CD4-positive, alpha-beta T cell (primary cell): ENCODE results near the gene PTDSS2. TPM values are rescaled to one million over a fixed set of nuclear protein-coding genes. Genes with fewer than 3 reads are reported as not detected.

ENCODE experiments used
- ATAC-seq: fragments of 200-7000 bp; cut with Tn5 transposase; one replicate; pipeline ENCODE4 v1.10.0; 2022; ENCODE audit warnings: mild to moderate bottlenecking; ENCODE audit not compliant: poor library complexity
- CTCF ChIA-PET: fragments of 350-600 bp; sonication (Branson Sonifier 250); formaldehyde crosslinking; loops from one replicate; lab custom pipeline; 2021; ENCODE audit warnings: antibody characterized with exemption, inconsistent platforms; lab: Charles Lee
- POLR2A ChIA-PET: fragments of 350-600 bp; sonication (Branson Sonifier 250); formaldehyde crosslinking; loops from one replicate; lab custom pipeline; 2021; ENCODE audit warnings: antibody characterized with exemption, inconsistent platforms; lab: Charles Lee
- DNase-seq, 14 experiments: peaks; one replicate each; pipeline ENCODE4 v3.0.0-alpha.2; 2013 to 2020; ENCODE audit warnings: mixed read lengths in 2 of 14
- H3K27ac ChIP-seq, 2 donors: one replicate each; pipeline versions ENCODE4 v1.5.1 to v1.7.0; 2013; ENCODE audit warnings: low read length in 2 of 2, low read depth in 1 of 2, mild to moderate bottlenecking in 1 of 2
- H3K27me3 ChIP-seq, 2 experiments: 1 replicate in 1 of 2; 2 replicates in 1 of 2; pipeline versions ENCODE4 v1.6.1 to v1.7.0; 2013; ENCODE audit warnings: low read length in 2 of 2, control low read depth in 1 of 2, mild to moderate bottlenecking in 1 of 2, moderate library complexity in 1 of 2; ENCODE audit not compliant: insufficient read depth in 2 of 2, control insufficient read depth in 1 of 2
- H3K36me3 ChIP-seq: one replicate; pipeline ENCODE4 v1.6.1; 2013; ENCODE audit warnings: low read length, control low read depth; ENCODE audit not compliant: insufficient read depth
- H3K4me1 ChIP-seq: one replicate; pipeline ENCODE4 v1.6.1; 2013; ENCODE audit warnings: low read length, control low read depth; ENCODE audit not compliant: insufficient read depth
- H3K4me3 ChIP-seq: one replicate; pipeline ENCODE4 v1.5.1; 2013; ENCODE audit warnings: mild to moderate bottlenecking, low read length, moderate library complexity
- H3K9me3 ChIP-seq, 2 experiments: 1 replicate in 1 of 2; 2 replicates in 1 of 2; pipeline versions ENCODE4 v1.6.1 to v1.7.0; 2013; ENCODE audit warnings: low read length in 2 of 2, mild to moderate bottlenecking in 2 of 2, control low read depth in 1 of 2, moderate library complexity in 1 of 2; ENCODE audit not compliant: control insufficient read depth in 1 of 2, insufficient read depth in 1 of 2
- H3K27ac Mint-ChIP-seq: one replicate; pipeline ENCODE4 v1.8.0; 2020; ENCODE audit warnings: mixed read lengths
- H3K27me3 Mint-ChIP-seq: one replicate; pipeline ENCODE4 v1.8.0; 2021; ENCODE audit warnings: mixed read lengths
- H3K36me3 Mint-ChIP-seq: one replicate; pipeline ENCODE4 v1.8.0; 2021; ENCODE audit warnings: low read depth, mixed read lengths
- H3K4me1 Mint-ChIP-seq: one replicate; pipeline ENCODE4 v1.8.0; 2021; ENCODE audit warnings: low read depth, mixed read lengths
- H3K4me3 Mint-ChIP-seq: one replicate; pipeline ENCODE4 v1.8.0; 2020; ENCODE audit warnings: mild to moderate bottlenecking, mixed read lengths
- H3K9me3 Mint-ChIP-seq: one replicate; pipeline ENCODE4 v1.8.0; 2020; ENCODE audit warnings: mixed read lengths
- CTCF ChIP-seq: fragments of 200-600 bp; IDR thresholded peaks from one replicate; pipeline ENCODE4 v1.8.0; 2022; ENCODE audit warnings: antibody characterized with exemption, mild to moderate bottlenecking
- intact Hi-C, 2 experiments: fragments of 100-400 bp; cut with DNase I in 1 of 2; cut with micrococcal nuclease in 1 of 2; formaldehyde crosslinking; loops; one replicate each; pipeline versions ENCODE4 v1.15.1 to v1.9.0; 2023 to 2025; cut with DNase I, micrococcal nuclease
- total RNA-seq, 174 experiments: library from RNA in 2 of 174; stranded (reverse) in 2 of 174; gene quantifications; one replicate each; pipeline ENCODE4 v1.2.3 and lab custom pipeline; 2021 to 2026

PTDSS2 gene
- total RNA-seq, 2 experiments from 2014 or later = 15.2 to 18.4 TPM

- ATAC-seq (no peak), DNase-seq (no peak)
- CTCF ChIA-PET = interaction anchor here (1.0 to 3.3 kb wide), 3 partner anchors 9 to 35 kb away, joined by 7 to 16 read pairs (median 16); no protein-coding TSS in a partner anchor
- Mint-ChIP-seq H3K4me3 (peak overlapping the region; percentile 90), H3K36me3 (peaks cover 18% of the 10 kb centered on the region), H3K27me3 (no peaks in the 10 kb centered on the region), H3K4me1 (peaks cover 34% of the 10 kb centered on the region), H3K27ac (peak overlapping the region; percentile 87), H3K9me3 (no peaks in the 10 kb centered on the region)
- H3K27me3 ChIP-seq = no peaks in the 10 kb centered on the region
- POLR2A ChIA-PET = interaction anchor here (1.0 to 4.7 kb wide), 15 partner anchors 10 to 209 kb away, joined by 3 to 75 read pairs (median 7); partner anchors contain the start of genes ANO9, BET1L, PTDSS2 and RIC8A
- peaks cover 3% of the 10 kb centered on the region for H3K36me3 ChIP-seq
- no peaks in the 10 kb centered on the region for H3K9me3 ChIP-seq
- no peak for TF ChIP-seq CTCF
- H3K4me3 ChIP-seq = peak overlapping the region; percentile 96
- peak overlapping the region; percentile 55 to 75 for H3K27ac ChIP-seq
- peaks cover 40% of the 10 kb centered on the region for H3K4me1 ChIP-seq
- intact Hi-C loops = loop anchor here (1.0 to 10.0 kb wide), 3 partner anchors 25 to 51 kb away; partner anchors contain the start of gene B4GALNT4 (in 1 of the 2)
Observed at GRCh38 chr11:415640-416041, 34.4 kb upstream of the PTDSS2 start.

GRCh38 chr11:416051-416756 is 33.9 kb upstream of the PTDSS2 start:
- ATAC-seq = no peak
- intact Hi-C loops = loop anchor here in 1 of 2 experiments (2.0 to 10.0 kb wide), 2 partner anchors 25 to 51 kb away; partner anchors contain the start of gene B4GALNT4
- peak overlapping the region; percentile 90 for H3K4me3 Mint-ChIP-seq
- TF ChIP-seq CTCF = no peak
- H3K36me3 ChIP-seq = peaks cover 3% of the 10 kb centered on the region
- peak in 3 of 14 experiments; percentile 5 to 41 (median 22) for DNase-seq
- peak overlapping the region; percentile 87 for H3K27ac Mint-ChIP-seq
- peaks cover 45% of the 10 kb centered on the region for H3K4me1 ChIP-seq
- H3K4me3 ChIP-seq = peak overlapping the region; percentile 96
- H3K9me3 ChIP-seq = no peaks in the 10 kb centered on the region
- H3K27me3 ChIP-seq = no peaks in the 10 kb centered on the region
- peak overlapping the region; percentile 55 to 75 for H3K27ac ChIP-seq
- peaks cover 34% of the 10 kb centered on the region for H3K4me1 Mint-ChIP-seq
- no peaks in the 10 kb centered on the region for H3K9me3 Mint-ChIP-seq
- ChIA-PET CTCF (interaction anchor here (3.2 to 3.3 kb wide), 2 partner anchors 10 to 32 kb away, joined by 16 read pairs; no protein-coding TSS in a partner anchor), POLR2A (interaction anchor here (0.8 to 4.7 kb wide), 15 partner anchors 10 to 331 kb away, joined by 3 to 75 read pairs (median 4); partner anchors contain the start of genes ANO9, BET1L, PHRF1 and PTDSS2)
- H3K36me3 Mint-ChIP-seq = peaks cover 18% of the 10 kb centered on the region
- H3K27me3 Mint-ChIP-seq = no peaks in the 10 kb centered on the region

GRCh38 chr11:416757-417621 is 33.1 kb upstream of the PTDSS2 start:
- no peak for TF ChIP-seq CTCF
- Mint-ChIP-seq H3K36me3 (peaks cover 18% of the 10 kb centered on the region), H3K9me3 (no peaks in the 10 kb centered on the region), H3K27ac (peak overlapping the region; percentile 78), H3K27me3 (no peaks in the 10 kb centered on the region), H3K4me3 (peak overlapping the region; percentile 90), H3K4me1 (peaks cover 34% of the 10 kb centered on the region)
- H3K27me3 ChIP-seq = no peaks in the 10 kb centered on the region
- H3K36me3 ChIP-seq = peaks cover 3% of the 10 kb centered on the region
- peak overlapping the region; percentile 96 for H3K4me3 ChIP-seq
- DNase-seq (peak in 10 of 14 experiments; percentile 19 to 71 (median 48)), ATAC-seq (peak; percentile 13)
- H3K4me1 ChIP-seq = peaks cover 48% of the 10 kb centered on the region
- intact Hi-C loops = loop anchor here in 1 of 2 experiments (2.0 to 10.0 kb wide), 2 partner anchors 24 to 52 kb away; partner anchors contain the start of gene B4GALNT4
- H3K27ac ChIP-seq = peak overlapping the region; percentile 48 to 75
- ChIA-PET CTCF (interaction anchor here (3.2 to 3.3 kb wide), 2 partner anchors 10 to 31 kb away, joined by 16 read pairs; no protein-coding TSS in a partner anchor), POLR2A (interaction anchor here (0.8 to 4.7 kb wide), 14 partner anchors 11 to 331 kb away, joined by 3 to 75 read pairs (median 4); partner anchors contain the start of genes ANO9, BET1L, PHRF1 and PTDSS2)
- H3K9me3 ChIP-seq = no peaks in the 10 kb centered on the region
